ENCODE results near the gene RAD50.

Gene RAD50

DNA sequence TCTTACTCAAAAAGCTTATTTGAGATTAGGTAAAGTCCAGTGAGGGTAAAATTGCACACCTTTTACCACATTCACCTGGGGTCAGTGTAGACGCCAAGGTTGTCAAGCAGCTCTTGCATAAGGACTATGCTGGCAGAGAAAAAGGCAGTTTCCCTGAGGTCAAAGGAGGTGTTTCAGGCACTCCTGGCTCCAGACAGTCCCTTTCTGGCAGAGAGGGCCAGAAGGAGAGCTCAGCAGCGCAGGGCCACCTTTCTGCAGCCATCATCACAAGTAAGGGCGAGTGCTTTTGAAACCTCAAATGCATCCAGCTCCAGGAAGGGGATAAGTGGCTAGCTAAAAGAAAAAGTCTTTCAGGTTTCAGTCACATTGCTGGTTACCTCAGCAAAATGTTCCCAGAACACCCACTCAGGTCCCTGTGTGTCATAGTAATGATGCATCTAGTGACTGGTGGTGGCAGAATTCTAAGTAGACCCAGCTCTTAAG, 84.5 kb downstream of the RAD50 start:
- no peak overlapping the region for H2AK5ac ChIP-seq (ENCODE audit: low read depth, low read length)

DNA sequence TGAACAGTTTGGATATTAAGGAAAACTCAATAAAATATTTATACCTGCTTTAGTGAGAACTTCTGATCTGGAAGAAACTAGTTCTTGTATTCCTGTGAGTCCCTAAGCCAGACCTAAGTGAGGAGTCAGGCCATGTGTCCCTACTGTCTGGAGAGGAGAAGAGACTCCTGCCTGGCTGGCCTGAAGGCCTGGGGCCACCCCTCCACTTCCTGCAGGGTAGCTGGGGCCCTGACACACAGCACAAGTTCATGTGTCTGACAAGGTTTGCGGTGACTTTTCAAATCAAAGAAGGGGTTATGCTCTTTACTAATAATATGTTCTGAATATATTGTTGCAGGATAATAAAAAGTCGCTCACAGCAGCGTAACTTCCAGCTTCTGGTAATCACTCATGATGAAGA, 85.1 kb downstream of the RAD50 start:
- Histone ChIP-seq H3K4me2 (ENCODE audit: insufficient read depth, low read length, poor library complexity, severe bottlenecking) (no peak overlapping the region), H3K9me3 (replicated peaks in 1 of 2; ENCODE audit: control insufficient read depth in 2 of 2, insufficient read depth in 1 of 2, low read depth in 1 of 2, low read length in 2 of 2) (no peaks in the 10 kb centered on the region), H3K14ac (ENCODE audit: low read length) (no peak overlapping the region), H3K4me1 (ENCODE audit: control insufficient read depth in 2 of 2, insufficient read depth in 1 of 2, low read depth in 1 of 2, low read length in 2 of 2) (no peaks in the 10 kb centered on the region), H3K27ac (replicated peaks; ENCODE audit: low read length) (no peak overlapping the region), H2AK5ac (ENCODE audit: low read depth, low read length) (no peak overlapping the region), H4K91ac (ENCODE audit: low read depth, low read length, poor library complexity) (no peak overlapping the region), H3K18ac (ENCODE audit: low read length) (no peak overlapping the region), H2BK5ac (ENCODE audit: low read length) (no peak overlapping the region), H2BK120ac (ENCODE audit: low read depth, low read length) (no peak overlapping the region), H4K8ac (ENCODE audit: low read depth, low read length) (no peak overlapping the region), H3K23ac (ENCODE audit: low read depth, low read length, poor library complexity) (no peak overlapping the region), H2AFZ (ENCODE audit: low read length) (no peak overlapping the region), H3K4ac (ENCODE audit: low read length) (no peak overlapping the region), H3K79me1 (ENCODE audit: low read depth, low read length) (no peaks in the 10 kb centered on the region), H3K36me3 (replicated peaks in 1 of 2; ENCODE audit: control insufficient read depth in 2 of 2, insufficient read depth in 2 of 2, low read length in 2 of 2) (peaks cover 22 to 23% of the 10 kb centered on the region in 2 donors), H3K9ac (ENCODE audit: low read depth, low read length, poor library complexity) (no peak overlapping the region), H3K4me3 (ENCODE audit: low read length in 2 of 2) (no peak overlapping the region), H3K27me3 (ENCODE audit: control insufficient read depth in 3 of 3, insufficient read depth in 3 of 3, low read depth in 1 of 3, low read length in 3 of 3) (no peaks in the 10 kb centered on the region), H2BK12ac (ENCODE audit: low read length) (no peak overlapping the region), H2BK15ac (ENCODE audit: low read length) (no peak overlapping the region)
- no CpG with 5 or more reads among the region's 3 CpGs for WGBS, 2 donors (ENCODE audit: extremely low coverage in 2 of 2, insufficient read length in 2 of 2, insufficient replicate concordance in 1 of 2)
- DNase-seq (ENCODE audit: low spot score), result no peak

More for the DNA sequence above, 84.5 kb downstream of the RAD50 start:
- Histone ChIP-seq H2AFZ (ENCODE audit: low read length) (no peak overlapping the region), H4K91ac (ENCODE audit: low read depth, low read length, poor library complexity) (no peak overlapping the region), H2BK120ac (ENCODE audit: low read depth, low read length) (no peak overlapping the region), H3K4me1 (ENCODE audit: control insufficient read depth in 2 of 2, insufficient read depth in 1 of 2, low read depth in 1 of 2, low read length in 2 of 2) (no peaks in the 10 kb centered on the region), H3K36me3 (replicated peaks in 1 of 2; ENCODE audit: control insufficient read depth in 2 of 2, insufficient read depth in 2 of 2, low read length in 2 of 2) (peaks cover 22 to 23% of the 10 kb centered on the region in 2 donors), H3K27ac (replicated peaks; ENCODE audit: low read length) (no peak overlapping the region), H3K14ac (ENCODE audit: low read length) (no peak overlapping the region), H3K4me2 (ENCODE audit: insufficient read depth, low read length, poor library complexity, severe bottlenecking) (no peak overlapping the region), H3K9me3 (replicated peaks in 1 of 2; ENCODE audit: control insufficient read depth in 2 of 2, insufficient read depth in 1 of 2, low read depth in 1 of 2, low read length in 2 of 2) (no peaks in the 10 kb centered on the region), H3K9ac (ENCODE audit: low read depth, low read length, poor library complexity) (no peak overlapping the region), H3K27me3 (ENCODE audit: control insufficient read depth in 3 of 3, insufficient read depth in 3 of 3, low read depth in 1 of 3, low read length in 3 of 3) (no peaks in the 10 kb centered on the region), H4K8ac (ENCODE audit: low read depth, low read length) (no peak overlapping the region), H3K23ac (ENCODE audit: low read depth, low read length, poor library complexity) (no peak overlapping the region), H3K4me3 (ENCODE audit: low read length in 2 of 2) (no peak overlapping the region), H2BK15ac (ENCODE audit: low read length) (no peak overlapping the region), H3K18ac (ENCODE audit: low read length) (no peak overlapping the region), H2BK12ac (ENCODE audit: low read length) (no peak overlapping the region), H3K79me1 (ENCODE audit: low read depth, low read length) (no peaks in the 10 kb centered on the region), H2BK5ac (ENCODE audit: low read length) (no peak overlapping the region), H3K4ac (ENCODE audit: low read length) (no peak overlapping the region)
- WGBS, 2 donors (ENCODE audit: extremely low coverage in 2 of 2, insufficient read length in 2 of 2, insufficient replicate concordance in 1 of 2), result no CpG with 5 or more reads among the region's 3 CpGs
- DNase-seq (ENCODE audit: low spot score), result no peak

DNA sequence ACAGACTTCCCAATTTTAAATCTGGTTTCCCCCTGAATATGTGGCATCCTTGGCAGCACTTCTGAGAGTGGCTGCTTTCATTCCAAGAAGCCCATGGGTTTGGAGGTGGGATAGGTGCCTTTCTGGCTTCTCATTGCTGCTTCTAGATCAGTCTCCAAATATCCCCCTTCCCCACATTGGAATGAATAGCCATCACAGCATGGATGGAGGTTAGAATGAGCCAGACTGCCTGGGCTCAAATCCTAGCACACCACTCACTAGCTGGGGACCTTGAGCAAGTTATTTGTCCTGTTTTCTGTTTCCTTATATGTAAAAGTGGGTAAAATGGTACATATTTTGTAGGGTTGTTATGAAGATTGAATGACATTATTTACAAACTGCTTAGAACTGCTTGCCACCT, 87.4 kb downstream of the RAD50 start:
- no peak for DNase-seq (ENCODE audit: low spot score)
- Histone ChIP-seq H4K91ac (ENCODE audit: low read depth, low read length, poor library complexity) (no peak overlapping the region), H3K79me1 (ENCODE audit: low read depth, low read length) (no peaks in the 10 kb centered on the region), H3K4me2 (ENCODE audit: insufficient read depth, low read length, poor library complexity, severe bottlenecking) (no peak overlapping the region), H3K23ac (ENCODE audit: low read depth, low read length, poor library complexity) (no peak overlapping the region), H2BK120ac (ENCODE audit: low read depth, low read length) (no peak overlapping the region), H3K18ac (ENCODE audit: low read length) (no peak overlapping the region), H3K36me3 (replicated peaks in 1 of 2; ENCODE audit: control insufficient read depth in 2 of 2, insufficient read depth in 2 of 2, low read length in 2 of 2) (peaks cover 12 to 18% of the 10 kb centered on the region in 2 donors), H2BK12ac (ENCODE audit: low read length) (no peak overlapping the region), H3K4me3 (ENCODE audit: low read length in 2 of 2) (no peak overlapping the region), H3K14ac (ENCODE audit: low read length) (no peak overlapping the region), H2AFZ (ENCODE audit: low read length) (no peak overlapping the region), H2BK15ac (ENCODE audit: low read length) (no peak overlapping the region), H2AK5ac (ENCODE audit: low read depth, low read length) (no peak overlapping the region), H3K27ac (replicated peaks; ENCODE audit: low read length) (no peak overlapping the region), H3K27me3 (ENCODE audit: control insufficient read depth in 3 of 3, insufficient read depth in 3 of 3, low read depth in 1 of 3, low read length in 3 of 3) (no peaks in the 10 kb centered on the region), H3K9me3 (replicated peaks in 1 of 2; ENCODE audit: control insufficient read depth in 2 of 2, insufficient read depth in 1 of 2, low read depth in 1 of 2, low read length in 2 of 2) (peaks cover 2 to 6% of the 10 kb centered on the region in 2 donors), H2BK5ac (ENCODE audit: low read length) (no peak overlapping the region), H3K4ac (ENCODE audit: low read length) (no peak overlapping the region), H4K8ac (ENCODE audit: low read depth, low read length) (no peak overlapping the region), H3K9ac (ENCODE audit: low read depth, low read length, poor library complexity) (no peak overlapping the region), H3K4me1 (ENCODE audit: control insufficient read depth in 2 of 2, insufficient read depth in 1 of 2, low read depth in 1 of 2, low read length in 2 of 2) (no peaks in the 10 kb centered on the region)

DNA sequence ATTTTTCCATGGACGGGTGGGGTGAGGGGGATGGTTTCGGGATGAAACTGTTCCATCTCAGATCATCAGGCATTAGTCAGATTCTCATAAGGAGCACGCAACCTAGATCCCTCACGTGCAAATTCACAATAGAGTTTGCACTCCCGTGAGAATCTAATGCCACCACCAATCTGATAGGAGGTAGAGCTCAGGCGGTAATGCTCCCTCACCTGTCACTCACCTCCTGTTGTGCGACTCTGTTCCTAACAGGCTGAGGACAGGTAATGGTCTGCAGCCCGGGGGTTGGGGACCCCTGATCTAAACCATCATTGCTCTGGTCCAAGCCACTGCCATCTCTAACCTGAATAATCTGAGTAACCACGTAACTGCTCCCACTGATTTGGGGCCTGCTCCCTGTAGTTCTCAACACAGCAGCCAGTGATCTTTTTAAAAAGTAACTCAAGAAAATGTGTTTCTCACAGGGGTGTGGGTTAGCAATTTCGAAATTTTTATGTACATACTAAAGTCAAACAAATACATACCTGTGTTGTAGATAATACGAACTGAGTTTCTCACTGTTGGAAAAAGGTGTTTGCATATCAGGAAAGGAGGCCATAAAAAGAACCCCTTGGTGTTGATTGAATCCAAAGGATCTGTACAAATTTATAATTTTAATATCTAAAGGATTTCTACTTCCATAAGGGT, 89.9 kb downstream of the RAD50 start:
- Histone ChIP-seq H3K27ac (replicated peaks; ENCODE audit: low read length) (no peak overlapping the region), H3K36me3 (replicated peaks in 1 of 2; ENCODE audit: control insufficient read depth in 2 of 2, insufficient read depth in 2 of 2, low read length in 2 of 2) (peaks cover 6 to 7% of the 10 kb centered on the region in 2 donors), H2BK5ac (ENCODE audit: low read length) (no peak overlapping the region), H2BK15ac (ENCODE audit: low read length) (no peak overlapping the region), H2AFZ (ENCODE audit: low read length) (no peak overlapping the region), H3K79me1 (ENCODE audit: low read depth, low read length) (no peaks in the 10 kb centered on the region), H2BK120ac (ENCODE audit: low read depth, low read length) (no peak overlapping the region), H3K4me2 (ENCODE audit: insufficient read depth, low read length, poor library complexity, severe bottlenecking) (no peak overlapping the region), H3K23ac (ENCODE audit: low read depth, low read length, poor library complexity) (no peak overlapping the region), H3K4me3 (ENCODE audit: low read length in 2 of 2) (no peak overlapping the region), H3K14ac (ENCODE audit: low read length) (no peak overlapping the region), H4K91ac (ENCODE audit: low read depth, low read length, poor library complexity) (no peak overlapping the region), H3K9ac (ENCODE audit: low read depth, low read length, poor library complexity) (no peak overlapping the region), H2BK12ac (ENCODE audit: low read length) (no peak overlapping the region), H3K27me3 (ENCODE audit: control insufficient read depth in 3 of 3, insufficient read depth in 3 of 3, low read depth in 1 of 3, low read length in 3 of 3) (no peaks in the 10 kb centered on the region), H3K18ac (ENCODE audit: low read length) (no peak overlapping the region), H3K9me3 (replicated peaks in 1 of 2; ENCODE audit: control insufficient read depth in 2 of 2, insufficient read depth in 1 of 2, low read depth in 1 of 2, low read length in 2 of 2) (peaks cover 2 to 6% of the 10 kb centered on the region in 2 donors), H3K4me1 (ENCODE audit: control insufficient read depth in 2 of 2, insufficient read depth in 1 of 2, low read depth in 1 of 2, low read length in 2 of 2) (no peaks in the 10 kb centered on the region), H3K4ac (ENCODE audit: low read length) (no peak overlapping the region), H2AK5ac (ENCODE audit: low read depth, low read length) (no peak overlapping the region), H4K8ac (ENCODE audit: low read depth, low read length) (no peak overlapping the region)
- DNase-seq (ENCODE audit: low spot score), result no peak
- no CpG with 5 or more reads among the region's 11 CpGs for WGBS, 2 donors (ENCODE audit: extremely low coverage in 2 of 2, insufficient read length in 2 of 2, insufficient replicate concordance in 1 of 2)
